OCI-LY1 (cell line): ENCODE results near the gene APLP2.

Source experiments
- EZH2 ChIP-seq: fragments of 200-600 bp; sonication (generic), shearing (Covaris generic); IDR thresholded peaks from 2 replicates; pipeline ENCODE4 v1.8.0; 2017; ENCODE audit warnings: borderline replicate concordance, mixed run types, mild to moderate bottlenecking, antibody characterized with exemption, low read length, moderate library complexity, mixed read lengths
- TF ChIP-seq, protein P1 (sequence below): fragments of 200-600 bp; sonication (generic), shearing (Covaris generic); IDR thresholded peaks from 2 replicates; pipeline ENCODE4 v1.5.1; 2017; ENCODE audit warnings: mild to moderate bottlenecking, antibody characterized with exemption, low read length, moderate library complexity, mixed read lengths

DNA sequence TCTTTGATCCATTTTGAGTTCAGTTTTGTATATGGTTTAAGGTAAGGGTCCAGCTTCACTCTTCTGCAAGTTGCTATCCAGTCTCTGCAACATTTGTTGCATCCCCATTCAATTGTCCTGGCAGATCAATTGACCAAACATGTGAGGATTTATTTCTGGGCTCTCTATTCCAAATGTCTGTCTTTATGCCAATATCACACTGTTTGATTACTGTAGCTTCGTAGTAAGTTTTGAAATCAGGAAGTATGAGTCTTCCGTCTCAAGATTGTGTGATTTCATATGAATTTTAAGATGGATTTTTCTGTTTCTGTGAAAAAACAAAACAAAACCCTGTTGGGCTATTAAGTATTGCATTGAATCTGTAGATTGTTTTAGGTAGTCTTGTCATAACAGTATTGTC lies 17.0 kb downstream of the APLP2 start:
- TF ChIP-seq, protein P1, sequence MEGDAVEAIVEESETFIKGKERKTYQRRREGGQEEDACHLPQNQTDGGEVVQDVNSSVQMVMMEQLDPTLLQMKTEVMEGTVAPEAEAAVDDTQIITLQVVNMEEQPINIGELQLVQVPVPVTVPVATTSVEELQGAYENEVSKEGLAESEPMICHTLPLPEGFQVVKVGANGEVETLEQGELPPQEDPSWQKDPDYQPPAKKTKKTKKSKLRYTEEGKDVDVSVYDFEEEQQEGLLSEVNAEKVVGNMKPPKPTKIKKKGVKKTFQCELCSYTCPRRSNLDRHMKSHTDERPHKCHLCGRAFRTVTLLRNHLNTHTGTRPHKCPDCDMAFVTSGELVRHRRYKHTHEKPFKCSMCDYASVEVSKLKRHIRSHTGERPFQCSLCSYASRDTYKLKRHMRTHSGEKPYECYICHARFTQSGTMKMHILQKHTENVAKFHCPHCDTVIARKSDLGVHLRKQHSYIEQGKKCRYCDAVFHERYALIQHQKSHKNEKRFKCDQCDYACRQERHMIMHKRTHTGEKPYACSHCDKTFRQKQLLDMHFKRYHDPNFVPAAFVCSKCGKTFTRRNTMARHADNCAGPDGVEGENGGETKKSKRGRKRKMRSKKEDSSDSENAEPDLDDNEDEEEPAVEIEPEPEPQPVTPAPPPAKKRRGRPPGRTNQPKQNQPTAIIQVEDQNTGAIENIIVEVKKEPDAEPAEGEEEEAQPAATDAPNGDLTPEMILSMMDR, result no peak
- TF ChIP-seq EZH2, result no peak
